Fibroblast of skin of right quadriceps (primary cell): Measurements from ENCODE around the gene LOXL3.
A peak's percentile ranks its signal among the peaks of the same experiment; 100 is the strongest.

Experiments
- DNase-seq: peaks from one replicate; pipeline ENCODE4 v3.0.0-alpha.2; 2013

LOXL3 gene

DNA sequence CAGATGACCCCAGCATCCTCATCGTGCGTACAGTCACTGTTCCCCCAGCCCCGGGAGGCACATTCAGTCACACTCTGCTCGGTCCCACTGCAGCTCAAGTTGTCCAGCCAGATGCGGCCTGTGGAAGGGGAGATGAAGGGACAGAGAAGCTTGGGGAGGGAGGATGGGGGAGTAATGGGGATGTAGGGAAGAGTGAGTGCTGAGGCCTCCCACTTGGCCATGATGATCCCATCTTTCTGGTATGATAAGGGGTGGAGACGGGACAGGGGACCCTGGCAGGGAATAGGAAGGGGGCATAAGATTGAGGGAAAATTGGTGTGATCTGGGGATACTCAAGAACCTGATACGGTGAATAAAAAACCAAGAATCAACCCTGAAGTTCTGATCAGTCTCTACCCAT is 3.5 kb downstream of the LOXL3 start:
- no peak for DNase-seq

GRCh38 chr2:74548900-74549826 is 4.6 kb downstream of the LOXL3 start:
- DNase-seq = peak; percentile 51

GRCh38 chr2:74548285-74548899 is 5.3 kb downstream of the LOXL3 start:
- DNase-seq = no peak

GRCh38 chr2:74546004-74546403 is 7.7 kb downstream of the LOXL3 start:
- DNase-seq = no peak

- DNase-seq = no peak
Observed at GRCh38 chr2:74544634-74545033, 9.1 kb downstream of the LOXL3 start.

GRCh38 chr2:74542978-74543377 is 10.8 kb downstream of the LOXL3 start:
- DNase-seq = no peak

DNA sequence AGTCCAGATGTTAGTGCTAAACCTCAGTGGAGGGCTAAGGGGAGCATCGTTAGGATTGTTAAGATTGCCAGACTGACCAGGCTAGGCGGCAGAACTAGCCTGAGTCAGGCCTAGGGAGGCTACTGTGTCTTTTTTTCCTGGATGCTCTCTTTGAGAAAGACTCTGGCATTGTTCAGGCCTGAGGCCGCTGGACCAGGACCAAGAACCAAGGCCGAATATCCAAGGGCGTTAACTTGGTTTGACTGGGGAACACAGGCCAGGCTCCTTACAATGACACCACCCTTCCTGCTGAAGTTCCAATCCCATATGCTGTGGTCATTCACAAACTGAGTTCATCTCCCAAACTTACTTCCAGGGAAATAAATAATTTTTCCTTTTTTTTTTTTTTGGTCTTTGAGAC is 13.5 kb downstream of the LOXL3 start:
- DNase-seq = no peak

- no peak for DNase-seq
Observed at GRCh38 chr2:74538881-74539339, 14.8 kb downstream of the LOXL3 start.

GRCh38 chr2:74537140-74537539 is 16.6 kb downstream of the LOXL3 start:
- no peak for DNase-seq

GRCh38 chr2:74536166-74536950 is 17.4 kb downstream of the LOXL3 start:
- DNase-seq = no peak

DNA sequence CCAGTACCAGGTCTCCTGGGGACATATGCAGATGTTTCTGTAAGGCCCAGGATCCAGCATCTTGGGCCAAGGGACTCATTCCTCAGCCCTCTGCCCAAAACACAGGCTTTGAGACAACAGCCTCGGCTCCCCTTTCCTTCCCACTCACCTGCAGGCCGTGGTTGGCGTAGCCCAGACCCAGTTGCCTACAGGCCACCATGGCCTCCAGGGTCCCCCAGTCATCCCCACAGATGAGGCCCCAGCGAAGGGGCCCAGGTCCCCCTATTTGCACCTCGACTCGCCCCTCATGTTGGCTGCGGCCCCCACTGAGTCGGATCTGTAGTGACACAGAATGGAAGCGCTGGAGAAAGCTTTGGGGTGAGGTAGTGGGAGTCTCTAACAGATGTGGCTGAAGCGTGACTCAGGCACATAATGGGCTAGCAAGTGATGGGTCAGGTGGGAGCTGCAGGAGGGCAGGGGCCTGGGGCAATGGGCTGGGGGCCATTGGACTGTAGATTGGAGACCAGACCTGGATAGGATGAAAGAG is 18.2 kb downstream of the LOXL3 start:
- no peak for DNase-seq

DNA sequence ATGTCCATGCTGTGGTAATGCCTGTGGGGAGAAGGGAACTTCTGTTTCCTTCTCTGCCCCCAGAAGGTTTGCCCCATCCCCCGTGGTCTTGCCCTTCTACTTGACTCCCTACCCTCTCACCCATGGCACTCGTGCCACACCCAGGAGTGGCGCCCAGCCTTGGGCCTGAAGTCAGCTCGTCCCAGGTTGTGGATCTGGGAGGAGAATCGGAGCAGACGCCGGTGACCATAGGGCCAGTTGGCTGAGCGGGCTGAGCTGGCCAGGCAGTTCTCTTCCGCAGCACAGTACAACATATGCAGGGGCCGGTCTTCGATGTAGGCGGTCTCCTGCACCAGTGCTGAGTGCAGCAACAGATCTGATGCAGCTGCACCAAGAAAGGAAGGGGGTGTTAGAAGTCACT is 19.3 kb downstream of the LOXL3 start:
- DNase-seq = no peak

DNA sequence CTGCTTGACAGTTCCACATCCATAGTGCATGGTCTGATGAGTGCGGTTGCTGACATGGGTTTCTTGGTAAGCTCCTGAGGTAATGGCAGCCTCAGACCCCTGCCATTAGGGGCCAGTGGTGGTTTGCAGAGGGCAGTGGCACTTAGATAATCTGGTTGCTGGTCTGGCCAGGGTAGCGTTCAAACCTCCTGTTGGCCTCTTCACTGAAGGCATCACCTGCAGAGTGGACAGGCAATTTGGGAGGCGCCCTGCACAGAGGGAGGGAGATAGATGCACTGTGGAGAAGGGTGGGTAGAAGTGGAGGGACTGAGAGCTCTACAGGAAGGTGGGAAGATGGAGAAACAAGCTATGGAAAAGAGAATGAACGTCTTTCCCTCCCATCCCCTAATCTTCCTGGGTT is 20.3 kb downstream of the LOXL3 start:
- no peak for DNase-seq

GRCh38 chr2:74532222-74532621 is 21.5 kb downstream of the LOXL3 start:
- peak; percentile 51 for DNase-seq

DNA sequence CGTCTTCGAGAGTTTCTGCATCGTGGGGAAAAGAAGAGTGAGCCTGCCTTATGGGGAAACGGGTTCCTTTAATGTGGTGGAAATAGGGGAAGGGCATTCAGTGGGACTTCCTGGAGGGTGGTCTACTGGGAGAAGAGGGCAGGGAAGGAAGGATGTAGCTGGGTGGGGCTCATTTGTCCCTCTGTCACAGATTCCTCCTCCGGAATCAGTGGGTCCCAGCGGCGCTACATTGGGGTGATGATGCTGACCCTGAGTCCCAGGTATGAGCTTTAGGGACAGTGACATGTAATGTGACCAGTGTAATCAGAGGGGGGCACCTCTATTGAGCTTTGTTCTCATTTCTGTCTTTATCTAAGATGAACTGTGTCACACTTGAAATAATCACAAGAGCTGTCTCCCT is 22.1 kb downstream of the LOXL3 start:
- DNase-seq = no peak

GRCh38 chr2:74530239-74531187 is 23.2 kb downstream of the LOXL3 start:
- DNase-seq = no peak

DNA sequence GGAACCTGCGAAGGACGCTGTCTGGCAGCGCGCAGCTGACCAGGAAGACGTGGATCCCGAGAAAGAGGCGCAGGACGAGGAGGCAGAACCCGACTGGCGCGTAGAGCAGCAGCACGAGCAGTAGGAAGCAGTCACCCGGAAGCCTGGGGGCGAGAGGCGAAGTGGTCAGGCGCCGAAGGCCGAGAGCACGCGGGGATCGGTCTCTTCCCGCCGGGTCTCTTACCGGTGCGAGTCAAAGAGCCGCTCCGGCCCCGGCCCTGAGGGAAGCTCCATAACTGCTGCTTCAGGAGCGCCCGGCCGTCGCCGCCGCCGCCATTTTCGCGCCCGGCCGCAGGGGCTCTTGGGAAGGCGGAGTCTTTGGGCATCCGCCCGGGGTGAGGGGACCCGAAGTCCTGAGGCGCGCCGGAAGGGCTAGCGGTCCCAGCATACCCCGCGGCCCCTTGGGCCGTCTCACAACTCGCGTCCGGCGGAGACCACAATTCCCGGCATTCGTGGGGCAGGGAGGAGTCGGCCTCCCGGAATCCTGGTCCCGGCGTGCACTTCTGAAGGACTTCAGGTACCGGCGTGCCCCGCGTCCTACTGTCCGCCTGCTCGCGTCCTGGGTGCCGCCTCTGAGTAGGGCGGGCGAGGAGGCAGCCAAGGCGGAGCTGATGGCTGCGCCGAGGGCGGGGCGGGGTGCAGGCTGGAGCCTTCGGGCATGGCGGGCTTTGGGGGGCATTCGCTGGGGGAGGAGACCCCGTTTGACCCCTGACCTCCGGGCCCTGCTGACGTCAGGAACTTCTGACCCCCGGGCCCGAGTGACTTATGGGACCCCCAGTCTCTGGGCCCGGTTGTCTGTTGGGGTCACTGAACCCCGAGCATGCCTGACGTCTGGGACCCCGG is 24.1 kb downstream of the LOXL3 start, which contains the start of the genes AUP1 and HTRA2:
AUP1 (minus strand) TSS at position 350 of the 882 bp plus-strand sequence; CDS start at position 273, 77 bp downstream.
HTRA2 (plus strand) TSS at position 577 of the 882 bp plus-strand sequence; CDS start at position 651, 74 bp downstream.
- peak; percentile 99 for DNase-seq

- no peak for DNase-seq
Observed at GRCh38 chr2:74528600-74529356, 25.0 kb downstream of the LOXL3 start.

DNA sequence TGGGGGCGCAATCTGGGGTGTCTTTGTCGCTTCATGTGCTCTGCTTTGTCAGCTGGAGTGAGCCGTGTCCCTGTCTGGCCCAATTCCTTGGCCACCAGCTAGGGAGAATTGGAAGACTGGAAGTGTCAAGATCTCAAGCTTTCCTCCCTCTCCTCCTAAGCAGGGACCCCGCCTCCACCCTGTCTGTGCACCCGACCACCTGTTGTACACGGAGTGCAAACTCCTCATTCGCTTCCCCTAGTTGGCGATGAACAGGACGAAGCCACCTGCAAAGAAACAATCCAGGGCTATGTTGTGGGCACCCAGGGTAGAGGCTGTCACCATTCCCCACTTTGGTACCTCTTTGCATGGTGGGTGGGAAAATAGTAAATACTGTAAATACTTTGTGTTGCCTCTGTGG is 26.0 kb downstream of the LOXL3 start:
- DNase-seq = no peak
